BE2C (cell line): Measurements from ENCODE around the gene RAB31.

ENCODE experiments used
- DNase-seq: peaks from one replicate; pipeline ENCODE4 v3.0.0-alpha.2; 2020
- H3K27me3 ChIP-seq: fragments of 250-450 bp; sonication (Bioruptor Pico); 2 replicates; pipeline ENCODE4 v1.5.1; 2020; ENCODE audit warnings: mild to moderate bottlenecking
- H3K36me3 ChIP-seq: fragments of 250-450 bp; sonication (Bioruptor Pico); 2 replicates; pipeline ENCODE4 v1.5.1; 2020; ENCODE audit warnings: mild to moderate bottlenecking
- H3K4me1 ChIP-seq: fragments of 250-450 bp; sonication (Bioruptor Pico); 2 replicates; pipeline ENCODE4 v1.5.1; 2020
- H3K4me3 ChIP-seq: 2 replicates; pipeline ENCODE4 v1.5.1; 2011; ENCODE audit warnings: low read depth, low read length
- H3K9me3 ChIP-seq: fragments of 250-450 bp; sonication (Bioruptor Pico); 2 replicates; pipeline ENCODE4 v1.5.1; 2020
- CTCF ChIP-seq: IDR thresholded peaks from 2 replicates; pipeline ENCODE4 v1.5.1; 2012; ENCODE audit warnings: mild to moderate bottlenecking, low read depth, low read length

The RAB31 gene

DNA sequence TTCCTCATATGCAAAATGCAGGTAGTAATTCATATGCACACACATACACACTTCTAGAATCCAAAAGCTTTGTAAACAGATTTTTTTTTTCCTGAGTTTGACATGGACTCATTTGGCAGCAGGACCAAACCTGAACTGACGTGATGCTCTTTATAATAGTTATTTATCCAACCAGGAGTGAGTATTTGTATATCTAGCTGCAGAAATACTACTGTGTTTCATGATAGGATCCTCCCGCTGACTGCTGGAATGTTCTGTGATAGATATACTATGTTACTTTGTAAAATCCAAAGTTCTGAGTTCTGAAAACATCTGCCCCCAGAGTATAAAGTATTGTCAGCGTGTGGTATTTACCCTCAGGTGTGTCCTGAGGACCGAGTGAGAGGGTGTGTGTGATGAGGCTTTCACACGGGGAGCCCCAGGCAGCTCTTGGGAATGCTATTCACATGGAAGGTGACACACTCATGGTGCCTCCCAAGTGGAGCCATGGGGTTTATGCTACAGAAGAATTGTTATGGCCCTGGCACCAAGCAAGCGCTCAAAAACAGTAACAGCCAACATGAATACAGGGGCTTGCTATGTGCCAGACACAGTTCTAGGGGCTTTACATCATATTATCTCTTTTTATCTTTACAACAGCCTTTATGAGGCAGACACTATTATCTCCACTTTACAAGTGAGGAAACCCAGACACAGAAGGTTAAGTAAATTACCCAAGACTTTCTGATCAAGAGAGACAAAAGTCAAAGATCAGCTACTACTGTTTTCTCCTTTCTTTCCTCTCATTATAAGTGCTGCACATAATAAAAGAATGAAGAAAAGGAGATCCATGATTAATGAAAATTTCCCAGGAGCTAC, 161.0 kb downstream of the RAB31 start:
- Histone ChIP-seq H3K4me3 (no peak overlapping the region), H3K9me3 (no peaks in the 10 kb centered on the region), H3K4me1 (peaks cover 3% of the 10 kb centered on the region; the same call in 1 of the 2 replicates), H3K36me3 (no peaks in the 10 kb centered on the region), H3K27me3 (no peaks in the 10 kb centered on the region)
- no peak for TF ChIP-seq CTCF
- peak; percentile 14 for DNase-seq

- H3K27me3 ChIP-seq: no peaks in the 10 kb centered on the region
- H3K4me1 ChIP-seq: peaks cover 3% of the 10 kb centered on the region; the same call in 1 of the 2 replicates
- TF ChIP-seq CTCF: no peak
- H3K9me3 ChIP-seq: no peaks in the 10 kb centered on the region
- H3K4me3 ChIP-seq: no peak overlapping the region
- DNase-seq: no peak
- no peaks in the 10 kb centered on the region for H3K36me3 ChIP-seq
These were observed 161.8 kb downstream of the RAB31 start for GRCh38 chr18:9869715-9870430.

- H3K9me3 ChIP-seq: no peaks in the 10 kb centered on the region
- no peaks in the 10 kb centered on the region for H3K27me3 ChIP-seq
- TF ChIP-seq CTCF: no peak
- no peak overlapping the region for H3K4me3 ChIP-seq
- H3K36me3 ChIP-seq: no peaks in the 10 kb centered on the region
- peaks cover 3% of the 10 kb centered on the region; the same call in 1 of the 2 replicates for H3K4me1 ChIP-seq
- DNase-seq: no peak
These were observed 162.4 kb downstream of the RAB31 start for GRCh38 chr18:9870431-9871008.

DNA sequence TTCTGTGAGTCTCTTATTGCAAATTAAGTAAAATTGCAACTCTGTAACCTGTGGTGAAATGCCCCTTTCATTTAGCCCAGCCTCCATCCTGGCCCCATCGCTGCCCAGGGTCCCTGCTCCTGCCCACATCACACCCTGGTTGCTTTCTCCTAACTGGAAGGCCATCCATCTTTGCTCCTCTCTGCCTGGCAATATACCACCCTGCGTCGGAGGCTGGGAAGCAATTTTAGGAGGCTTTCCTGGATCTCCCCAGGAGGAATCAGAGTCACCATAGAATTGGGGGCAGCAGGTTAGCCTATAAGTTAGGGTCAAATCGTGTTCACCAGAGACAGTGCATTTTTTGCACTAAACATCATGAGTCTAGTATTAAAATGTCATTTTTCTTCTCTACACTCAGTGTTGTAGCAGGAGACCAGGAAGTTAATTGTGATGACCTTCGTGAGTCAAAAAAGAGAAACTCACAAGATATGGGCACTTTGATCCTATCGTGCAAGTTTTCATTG, 163.2 kb downstream of the RAB31 start:
- Histone ChIP-seq H3K27me3 (no peaks in the 10 kb centered on the region), H3K36me3 (no peaks in the 10 kb centered on the region), H3K4me3 (no peak overlapping the region), H3K9me3 (no peaks in the 10 kb centered on the region), H3K4me1 (peaks cover 3% of the 10 kb centered on the region; the same call in 1 of the 2 replicates)
- DNase-seq: no peak
- no peak for TF ChIP-seq CTCF

- Histone ChIP-seq H3K4me3 (no peak overlapping the region), H3K4me1 (peaks cover 3% of the 10 kb centered on the region; the same call in 1 of the 2 replicates), H3K36me3 (no peaks in the 10 kb centered on the region), H3K9me3 (no peaks in the 10 kb centered on the region), H3K27me3 (no peaks in the 10 kb centered on the region)
- no peak for DNase-seq
- no peak for TF ChIP-seq CTCF
These were observed 164.7 kb downstream of the RAB31 start for GRCh38 chr18:9872823-9873222.
